K562 (cell line): ENCODE measurements around the gene BBX. TPM values are rescaled to one million over a fixed set of nuclear protein-coding genes. Genes with fewer than 3 reads are reported as not detected.

Experiments used
- ATAC-seq: fragments of 200-7000 bp; cut with Tn5 transposase; 3 replicates; pipeline ENCODE4 v1.9.1; 2020; ENCODE audit warnings: moderate library complexity
- BruUV-seq: library from RNA; stranded (reverse); fragments of 400-500 nt; replicated peaks from 2 replicates; lab custom pipeline; 2021; lab: Mats Ljungman, UMichigan
- CTCF ChIA-PET: fragments of 300-600 bp; formaldehyde crosslinking; extraction: SDS; loops from one replicate; lab custom pipeline; 2021; ENCODE audit warnings: low intra/inter-chr PET ratio; lab: Yijun Ruan, JAX
- POLR2A ChIA-PET: fragments of 300-600, 350-650 bp; sonication (Branson Sonifier 250); formaldehyde crosslinking; extraction: SDS; loops from one replicate; lab custom pipeline; 2021; ENCODE audit warnings: antibody characterized with exemption, inconsistent platforms; lab: Yijun Ruan, JAX
- DNase-seq, 4 experiments: peaks; one replicate each; pipeline versions ENCODE4 v3.0.0 to v3.0.0-alpha.2; 2011 to 2018; ENCODE audit warnings: low spot score in 3 of 4, mixed read lengths in 3 of 4; ENCODE audit errors: extremely low read depth in 1 of 4
- FAIRE-seq: peaks from 2 replicates; lab custom pipeline; 2011; peaks lifted over from hg19 to GRCh38; lab: Jason Lieb, UNC
- H2AFZ ChIP-seq: 2 replicates; pipeline ENCODE4 v1.6.0; 2011; ENCODE audit warnings: low read depth, low read length, control low read depth, inconsistent platforms
- H3K27ac ChIP-seq: fragments of 200-600 bp; 3 replicates; pipeline ENCODE4 v1.8.0; 2011; ENCODE audit warnings: low read depth, mild to moderate bottlenecking, control low read depth, inconsistent platforms, low read length, moderate library complexity, mixed read lengths; ENCODE audit errors: extremely low read depth
- H3K27me3 ChIP-seq, 2 experiments: fragments of 300-600 bp in 1 of 2; 2 replicates in 1 of 2; 3 replicates in 1 of 2; pipeline versions ENCODE4 v1.6.0 to v1.8.0; 2011; ENCODE audit warnings: inconsistent platforms in 2 of 2, low read length in 2 of 2, mild to moderate bottlenecking in 1 of 2, mixed read lengths in 1 of 2, moderate library complexity in 1 of 2; ENCODE audit not compliant: control insufficient read depth in 2 of 2, insufficient read depth in 2 of 2
- H3K36me3 ChIP-seq: fragments of 300-600 bp; 3 replicates; pipeline ENCODE4 v1.8.0; 2011; ENCODE audit warnings: mild to moderate bottlenecking, low read length, inconsistent platforms; ENCODE audit not compliant: control insufficient read depth, insufficient read depth
- H3K4me1 ChIP-seq, 2 experiments: fragments of 200-600 bp in 1 of 2; replicated peaks in 1 of 2; 2 replicates in 1 of 2; 3 replicates in 1 of 2; pipeline versions ENCODE4 v1.5.1 to v1.8.0; 2011; ENCODE audit warnings: inconsistent platforms in 2 of 2, low read length in 2 of 2, mild to moderate bottlenecking in 1 of 2, mixed read lengths in 1 of 2, moderate library complexity in 1 of 2; ENCODE audit not compliant: control insufficient read depth in 2 of 2, insufficient read depth in 2 of 2
- H3K4me2 ChIP-seq: 2 replicates; pipeline ENCODE4 v1.6.1; 2011; ENCODE audit warnings: low read length, control low read depth, inconsistent platforms, mixed read lengths; ENCODE audit not compliant: insufficient read depth
- H3K4me3 ChIP-seq: fragments of 200-600 bp; sonication (generic), shearing (Covaris generic); 2 replicates; pipeline ENCODE4 v1.5.1; 2016; ENCODE audit warnings: control low read depth, inconsistent platforms
- H3K79me2 ChIP-seq: fragments of 200-600 bp; 3 replicates; pipeline ENCODE4 v1.8.0; 2011; ENCODE audit warnings: low read length, inconsistent platforms; ENCODE audit not compliant: control insufficient read depth, insufficient read depth
- H3K9ac ChIP-seq, 2 experiments: 2 replicates each; pipeline versions ENCODE4 v1.6.0 to v1.6.1; 2011; ENCODE audit warnings: low read depth in 2 of 2, low read length in 2 of 2, control low read depth in 1 of 2, inconsistent platforms in 1 of 2, mild to moderate bottlenecking in 1 of 2, mixed read lengths in 1 of 2; ENCODE audit not compliant: insufficient read depth in 1 of 2
- H3K9me1 ChIP-seq: one replicate; pipeline ENCODE4 v1.6.0; 2011; ENCODE audit warnings: inconsistent platforms, mild to moderate bottlenecking, low read length, moderate library complexity; ENCODE audit not compliant: control insufficient read depth, insufficient read depth
- H3K9me3 ChIP-seq: replicated peaks from 2 replicates; pipeline ENCODE4 v1.5.1; 2011; ENCODE audit warnings: low read depth, low read length, inconsistent platforms; ENCODE audit not compliant: control insufficient read depth, insufficient read depth
- H4K20me1 ChIP-seq: replicated peaks from 2 replicates; pipeline ENCODE4 v1.6.1; 2011; ENCODE audit warnings: low read length, inconsistent platforms, mixed read lengths; ENCODE audit not compliant: control insufficient read depth, insufficient read depth
- DACH1 ChIP-seq: fragments of 450-650 bp; IDR thresholded peaks from 2 replicates; pipeline ENCODE4 v1.6.1; 2018; ENCODE audit not compliant: partially characterized antibody
- HDAC6 ChIP-seq: IDR thresholded peaks from 2 replicates; pipeline ENCODE4 v1.6.1; 2012; ENCODE audit warnings: low read depth, mild to moderate bottlenecking, control low read depth, inconsistent platforms, low read length, moderate library complexity
- ILF3 ChIP-seq: fragments of 450-650 bp; IDR thresholded peaks from 2 replicates; pipeline ENCODE4 v1.6.1; 2018; ENCODE audit warnings: antibody characterized with exemption, mild to moderate bottlenecking, moderate library complexity, borderline replicate concordance
- JUNB ChIP-seq: fragments of 450-650 bp; formaldehyde crosslinking; conservative IDR thresholded peaks from 2 replicates; pipeline ENCODE4 v1.4.0; 2020; ENCODE audit warnings: mild to moderate bottlenecking
- KAT8 ChIP-seq: fragments of 450-650 bp; IDR thresholded peaks from 2 replicates; pipeline ENCODE4 v1.6.1; 2016; ENCODE audit warnings: low read depth, mild to moderate bottlenecking
- NELFE ChIP-seq: IDR thresholded peaks from 2 replicates; pipeline ENCODE4 v1.6.1; 2011; ENCODE audit warnings: mild to moderate bottlenecking; ENCODE audit not compliant: insufficient read depth, insufficient read length
- ZNF707 ChIP-seq: fragments of 250-450 bp; sonication (Bioruptor Pico); conservative IDR thresholded peaks from 2 replicates; pipeline ENCODE4 v1.8.0; 2022; ENCODE audit warnings: inconsistent platforms, mild to moderate bottlenecking, moderate library complexity
- ZSCAN29 ChIP-seq: fragments of 450-650 bp; IDR thresholded peaks from 2 replicates; pipeline ENCODE4 v1.6.1; 2017
- ZZZ3 ChIP-seq: fragments of 450-650 bp; IDR thresholded peaks from 2 replicates; pipeline ENCODE4 v1.6.1; 2016; ENCODE audit warnings: antibody characterized with exemption, mild to moderate bottlenecking, moderate library complexity
- WGBS: fragments of 100-300 bp; shearing (Covaris generic); methylation state at CpG from one replicate; pipeline ENCODE4 v1.1.6; 2016; ENCODE audit warnings: low coverage, mixed read lengths; ENCODE audit not compliant: insufficient coverage; ENCODE audit errors: missing lambda C conversion rate; 5-methylcytosine and 5-hydroxymethylcytosine counted together
- in situ Hi-C: fragments of 300-500 bp; cut with MboI; formaldehyde crosslinking; loops from 4 replicates; pipeline ENCODE4 v1.15.0; 2018; ENCODE audit warnings: inconsistent platforms, mixed read lengths
- intact Hi-C: fragments of 100-400 bp; cut with micrococcal nuclease; formaldehyde crosslinking; loops from 2 replicates; pipeline ENCODE4 v1.14.2; 2022
- polyA plus RNA-seq, 8 experiments: library from polyadenylated mRNA; depleted of rRNA in 4 of 8; stranded (reverse) in 5 of 8; unstranded in 3 of 8; fragments of >200 nt; fragmentation: Nextera tagmentation in 2 of 8; fragmentation: Illumina TruSeq in 1 of 8; extraction: Ambion mirVana in 2 of 8; extraction: Trizol in 1 of 8; gene quantifications; 2 replicates each; pipeline versions ENCODE4 v1.2.1 to v1.2.3, GENCODE V29; 2011 to 2014; ENCODE audit warnings: inconsistent platforms in 1 of 8, missing spikeins in 1 of 8
- total RNA-seq, 7 experiments: library from RNA; depleted of rRNA in 6 of 7; stranded (reverse); fragments of >200 nt in 6 of 7; fragmentation: Illumina TruSeq in 2 of 7; extraction: Trizol in 2 of 7; gene quantifications; 2 replicates each; pipeline versions ENCODE4 v1.2.1 to v1.2.3, GENCODE V29; 2011 to 2021; ENCODE audit warnings: low replicate concordance in 1 of 7
- TF ChIP-seq, protein P1 (sequence below): fragments of 250-450 bp; sonication (Bioruptor Pico); IDR thresholded peaks from 2 replicates; pipeline ENCODE4 v1.5.0; 2021; ENCODE audit warnings: mild to moderate bottlenecking, moderate library complexity
- TF ChIP-seq, protein P2 (sequence below): sonication (generic); formaldehyde crosslinking; IDR thresholded peaks from 2 replicates; pipeline ENCODE4 v1.5.0; 2020; ENCODE audit warnings: missing genetic modification reagents
- TF ChIP-seq, protein P3 (sequence below): sonication (generic); formaldehyde crosslinking; IDR thresholded peaks from 2 replicates; pipeline ENCODE4 v1.8.1; 2022; ENCODE audit warnings: missing genetic modification reagents
- TF ChIP-seq, protein P4 (sequence below): fragments of 150-350 bp; conservative IDR thresholded peaks from 2 replicates; pipeline ENCODE4 v1.6.1; 2014; ENCODE audit warnings: low read length

BBX gene
- total and polyA plus RNA-seq, 9 of the 15 experiments (the other 6 are each of a cell fraction or from before 2014, with no cell fraction given): 4.9 to 19.5 (median 11.8) TPM

DNA sequence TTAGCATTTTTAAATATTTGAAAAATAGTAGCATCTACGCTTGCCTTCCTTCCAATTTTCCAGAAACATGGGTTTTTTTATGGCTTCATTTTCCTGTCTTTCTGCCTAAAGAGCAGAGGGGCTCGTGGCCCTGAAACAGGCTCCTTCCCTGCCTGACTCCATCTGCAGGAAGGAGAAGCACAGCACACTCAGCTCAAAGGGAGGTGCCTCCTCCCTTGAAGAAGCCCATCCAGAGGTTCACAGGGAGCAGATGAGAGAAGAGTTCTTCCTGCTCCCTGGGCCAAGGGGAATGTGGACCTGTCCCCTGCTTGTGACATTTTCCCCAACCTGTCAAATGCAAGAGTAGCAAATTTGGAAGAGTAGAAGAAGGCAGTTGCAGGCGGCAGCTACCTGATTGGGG, 55.8 kb downstream of the BBX start:
- ChIA-PET CTCF (no interaction called here), POLR2A (no interaction called here)
- Histone ChIP-seq H3K79me2 (no peaks in the 10 kb centered on the region), H3K27me3 (no peaks in the 10 kb centered on the region), H4K20me1 (no peaks in the 10 kb centered on the region), H3K4me2 (no peak overlapping the region), H3K4me1 (no peaks in the 10 kb centered on the region), H3K27ac (no peak overlapping the region), H3K9me1 (no peaks in the 10 kb centered on the region), H3K9ac (no peak overlapping the region), H2AFZ (no peak overlapping the region), H3K4me3 (no peak overlapping the region), H3K9me3 (no peaks in the 10 kb centered on the region), H3K36me3 (no peaks in the 10 kb centered on the region)
- DNase-seq: no peak
- TF ChIP-seq, protein P1, sequence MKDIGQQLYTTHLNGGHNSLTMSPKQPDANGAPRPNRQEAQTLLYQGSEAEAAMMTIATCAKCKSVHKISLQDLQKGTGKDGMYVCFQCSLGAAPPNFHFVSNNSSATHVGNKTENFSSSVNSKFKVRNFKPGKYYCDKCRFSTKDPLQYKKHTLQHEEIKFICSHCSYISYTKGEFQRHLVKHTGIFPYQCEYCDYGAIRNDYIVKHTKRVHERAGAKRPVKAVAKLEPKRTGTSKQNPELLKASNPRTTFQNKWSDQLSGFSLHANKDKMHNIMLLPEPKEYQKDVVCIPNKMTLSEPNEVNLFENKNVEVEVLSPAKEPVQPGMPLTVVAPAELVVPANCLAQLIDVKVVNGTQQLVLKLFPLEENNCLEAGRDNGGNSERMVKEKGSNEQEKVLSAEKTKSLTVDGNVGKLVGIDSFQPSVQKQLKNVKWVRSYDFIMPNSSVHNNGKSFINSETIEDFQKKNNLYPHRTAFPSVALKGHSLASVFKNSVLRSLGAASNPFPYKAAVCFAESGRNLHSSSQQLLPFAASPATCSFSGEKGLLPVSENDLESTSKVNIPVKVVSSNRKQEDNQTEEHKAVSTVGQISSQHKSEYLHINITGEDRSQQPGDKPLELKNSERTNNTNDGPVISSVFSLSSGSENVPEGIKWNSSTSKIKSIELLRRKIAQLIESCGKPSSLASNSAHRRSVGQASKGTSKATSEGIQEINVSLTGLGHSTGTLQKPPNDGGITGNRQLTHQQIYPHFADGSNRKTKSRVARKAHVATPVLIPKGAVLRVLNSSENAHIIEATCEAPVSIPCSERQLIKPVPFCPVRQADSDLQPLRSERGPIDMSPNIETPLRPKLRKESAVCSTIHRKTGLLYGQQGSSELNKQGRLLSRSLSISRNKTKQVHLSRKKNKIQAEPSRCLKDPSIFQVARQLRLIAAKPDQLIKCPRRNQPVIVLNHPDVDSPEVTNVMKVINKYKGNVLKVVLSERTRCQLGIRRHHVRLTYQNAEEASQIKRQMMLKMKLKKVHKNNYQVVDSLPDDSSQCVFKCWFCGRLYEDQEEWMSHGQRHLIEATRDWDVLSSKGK (CRISPR knock-in tag): no peak
- no peak for TF ChIP-seq HDAC6
- TF ChIP-seq KAT8: no peak
- no peak for TF ChIP-seq JUNB (CRISPR knock-in tag)
- no peak for TF ChIP-seq ZZZ3
- no peak for TF ChIP-seq ILF3
- TF ChIP-seq ZSCAN29: no peak
- TF ChIP-seq DACH1: no peak
- no peak for TF ChIP-seq ZNF707 (CRISPR knock-in tag)
- TF ChIP-seq, protein P2, sequence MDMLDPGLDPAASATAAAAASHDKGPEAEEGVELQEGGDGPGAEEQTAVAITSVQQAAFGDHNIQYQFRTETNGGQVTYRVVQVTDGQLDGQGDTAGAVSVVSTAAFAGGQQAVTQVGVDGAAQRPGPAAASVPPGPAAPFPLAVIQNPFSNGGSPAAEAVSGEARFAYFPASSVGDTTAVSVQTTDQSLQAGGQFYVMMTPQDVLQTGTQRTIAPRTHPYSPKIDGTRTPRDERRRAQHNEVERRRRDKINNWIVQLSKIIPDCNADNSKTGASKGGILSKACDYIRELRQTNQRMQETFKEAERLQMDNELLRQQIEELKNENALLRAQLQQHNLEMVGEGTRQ (CRISPR knock-in tag): no peak
- TF ChIP-seq, protein P3, sequence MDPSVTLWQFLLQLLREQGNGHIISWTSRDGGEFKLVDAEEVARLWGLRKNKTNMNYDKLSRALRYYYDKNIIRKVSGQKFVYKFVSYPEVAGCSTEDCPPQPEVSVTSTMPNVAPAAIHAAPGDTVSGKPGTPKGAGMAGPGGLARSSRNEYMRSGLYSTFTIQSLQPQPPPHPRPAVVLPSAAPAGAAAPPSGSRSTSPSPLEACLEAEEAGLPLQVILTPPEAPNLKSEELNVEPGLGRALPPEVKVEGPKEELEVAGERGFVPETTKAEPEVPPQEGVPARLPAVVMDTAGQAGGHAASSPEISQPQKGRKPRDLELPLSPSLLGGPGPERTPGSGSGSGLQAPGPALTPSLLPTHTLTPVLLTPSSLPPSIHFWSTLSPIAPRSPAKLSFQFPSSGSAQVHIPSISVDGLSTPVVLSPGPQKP (CRISPR knock-in tag): no peak
- TF ChIP-seq, protein P4, sequence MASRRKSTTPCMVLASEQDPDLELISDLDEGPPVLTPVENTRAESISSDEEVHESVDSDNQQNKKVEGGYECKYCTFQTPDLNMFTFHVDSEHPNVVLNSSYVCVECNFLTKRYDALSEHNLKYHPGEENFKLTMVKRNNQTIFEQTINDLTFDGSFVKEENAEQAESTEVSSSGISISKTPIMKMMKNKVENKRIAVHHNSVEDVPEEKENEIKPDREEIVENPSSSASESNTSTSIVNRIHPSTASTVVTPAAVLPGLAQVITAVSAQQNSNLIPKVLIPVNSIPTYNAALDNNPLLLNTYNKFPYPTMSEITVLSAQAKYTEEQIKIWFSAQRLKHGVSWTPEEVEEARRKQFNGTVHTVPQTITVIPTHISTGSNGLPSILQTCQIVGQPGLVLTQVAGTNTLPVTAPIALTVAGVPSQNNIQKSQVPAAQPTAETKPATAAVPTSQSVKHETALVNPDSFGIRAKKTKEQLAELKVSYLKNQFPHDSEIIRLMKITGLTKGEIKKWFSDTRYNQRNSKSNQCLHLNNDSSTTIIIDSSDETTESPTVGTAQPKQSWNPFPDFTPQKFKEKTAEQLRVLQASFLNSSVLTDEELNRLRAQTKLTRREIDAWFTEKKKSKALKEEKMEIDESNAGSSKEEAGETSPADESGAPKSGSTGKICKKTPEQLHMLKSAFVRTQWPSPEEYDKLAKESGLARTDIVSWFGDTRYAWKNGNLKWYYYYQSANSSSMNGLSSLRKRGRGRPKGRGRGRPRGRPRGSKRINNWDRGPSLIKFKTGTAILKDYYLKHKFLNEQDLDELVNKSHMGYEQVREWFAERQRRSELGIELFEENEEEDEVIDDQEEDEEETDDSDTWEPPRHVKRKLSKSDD: no peak
- TF ChIP-seq NELFE: no peak
- BruUV-seq: no TSS peak
- 57% methylated on average over 2 of the region's 3 CpGs for WGBS
- no peak for FAIRE-seq
- in situ Hi-C loops: no loop called here
- peak; percentile 48; the same call in 1 of the 3 replicates for ATAC-seq
- intact Hi-C loops: loop anchor here (10.0 kb wide), 2 partner anchors 86 to 266 kb away; no protein-coding TSS in a partner anchor
